ENCODE measurements around the gene GPRIN3. TPM values are rescaled to one million over a fixed set of nuclear protein-coding genes. Genes with fewer than 3 reads are reported as not detected.
A peak's percentile ranks its signal among the peaks of the same experiment; 100 is the strongest.

Gene GPRIN3
- total and polyA plus RNA-seq, 10 of the 15 experiments (the other 5 are each of a cell fraction or from before 2014, with no cell fraction given) = under 0.01 to 0.05 (median 0.01) TPM; not detected in 6

- no peak for TF ChIP-seq POLR2AphosphoS5 (IDR thresholded peaks at IDR 0.05; ENCODE audit: low read length)
- no peak for TF ChIP-seq FOXK2 (IDR thresholded peaks at IDR 0.05)
- no peak for TF ChIP-seq NFYA (IDR thresholded peaks at IDR 0.05; ENCODE audit: borderline replicate concordance, low read depth, low read length)
- TF ChIP-seq CTCF (IDR thresholded peaks at IDR 0.05 in 2 of 3, conservative IDR thresholded peaks at IDR 0.05 in 1 of 3; ENCODE audit: control insufficient read depth in 2 of 3, extremely low read depth in 1 of 3, insufficient read depth in 1 of 3, low read depth in 3 of 3, low read length in 3 of 3) = no peak
- no peak; the same call in 1 of the 2 replicates for TF ChIP-seq ZNF687 (IDR thresholded peaks at IDR 0.05)
- TF ChIP-seq CBX5 (IDR thresholded peaks at IDR 0.05; ENCODE audit: low read depth) = no peak
- TF ChIP-seq WRNIP1 (IDR thresholded peaks at IDR 0.05; ENCODE audit: borderline replicate concordance, low read depth, low read length) = no peak
- TF ChIP-seq HSF1 (IDR thresholded peaks at IDR 0.05; ENCODE audit: low read depth, low read length) = no peak
- TF ChIP-seq CHD2 (IDR thresholded peaks at IDR 0.05; ENCODE audit: borderline replicate concordance, low read depth, low read length) = peak; percentile 26; the same call in 1 of the 2 replicates
- TF ChIP-seq RELB (IDR thresholded peaks at IDR 0.05; ENCODE audit: low read depth) = peak; percentile 50; the same call in 1 of the 2 replicates
- TF ChIP-seq SREBF2 (IDR thresholded peaks at IDR 0.05; ENCODE audit: low read length) = no peak
- TF ChIP-seq STAT3 (IDR thresholded peaks at IDR 0.05; ENCODE audit: low read depth, low read length) = no peak
- TF ChIP-seq ZNF274 (IDR thresholded peaks at IDR 0.05; ENCODE audit: insufficient read depth, insufficient read length) = no peak
- no peak for TF ChIP-seq CBFB (IDR thresholded peaks at IDR 0.05; ENCODE audit: low read depth)
- peak; percentile 21; the same call in 1 of the 2 replicates for TF ChIP-seq ZNF217 (IDR thresholded peaks at IDR 0.05)
Measured at GRCh38 chr4:89222170-89222569, 85.4 kb downstream of the GPRIN3 start (continued).
